ENCODE results near the gene EPOP.
A peak's percentile ranks its signal among the peaks of the same experiment; 100 is the strongest.

Gene EPOP

DNA sequence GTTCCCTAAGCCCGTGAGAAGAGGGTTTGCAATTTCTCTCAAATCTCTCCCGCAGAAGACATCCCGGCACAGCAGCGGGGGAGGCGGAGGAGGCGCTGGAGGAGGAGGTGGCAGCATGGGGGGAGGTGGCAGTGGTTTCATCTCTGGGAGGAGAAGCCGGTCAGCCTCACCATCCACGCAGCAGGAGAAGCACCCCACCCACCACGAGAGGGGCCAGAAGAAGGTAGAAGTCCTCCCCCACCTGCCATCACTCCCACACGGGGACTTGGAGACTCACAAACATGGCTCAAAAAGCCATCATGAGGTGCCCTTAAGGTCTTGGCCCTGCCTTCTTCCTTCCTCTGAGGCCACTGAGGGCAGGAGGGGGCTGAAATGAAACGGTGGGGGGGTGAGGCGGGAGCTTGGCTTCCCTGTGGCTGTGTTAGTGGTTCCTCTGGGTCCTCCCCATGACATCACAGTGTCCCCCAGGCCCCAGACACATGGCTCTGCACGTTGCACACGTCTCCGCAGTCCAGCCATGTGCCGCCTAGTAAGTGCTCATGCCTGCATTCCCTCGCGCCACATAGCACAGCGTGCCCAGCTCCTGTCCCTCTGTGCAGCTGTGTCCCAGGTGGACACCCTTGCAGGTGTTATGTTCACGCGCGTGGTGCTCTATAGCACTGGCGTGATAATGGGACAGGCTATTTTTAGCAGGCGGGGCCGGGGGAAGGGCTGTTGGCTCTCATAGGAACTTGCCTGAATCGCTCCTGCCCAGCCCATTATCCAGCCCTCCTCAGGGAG, 37.2 kb upstream of the EPOP start:
- Histone ChIP-seq H3K27me3 (ENCODE audit: control insufficient read depth in 3 of 3, insufficient read depth in 3 of 3, low read depth in 1 of 3, low read length in 3 of 3) (no peaks in the 10 kb centered on the region), H2BK5ac (ENCODE audit: low read length) (no peak overlapping the region), H3K14ac (ENCODE audit: low read length) (no peak overlapping the region), H3K36me3 (replicated peaks in 1 of 2; ENCODE audit: control insufficient read depth in 2 of 2, insufficient read depth in 2 of 2, low read length in 2 of 2) (peaks cover 11 to 91% of the 10 kb centered on the region in 2 donors), H4K91ac (ENCODE audit: low read depth, low read length, poor library complexity) (no peak overlapping the region), H3K4me1 (ENCODE audit: control insufficient read depth in 2 of 2, insufficient read depth in 1 of 2, low read depth in 1 of 2, low read length in 2 of 2) (peaks cover 0 to 3% of the 10 kb centered on the region in 2 donors), H3K4ac (ENCODE audit: low read length) (no peak overlapping the region), H3K23ac (ENCODE audit: low read depth, low read length, poor library complexity) (no peak overlapping the region), H3K4me2 (ENCODE audit: insufficient read depth, low read length, poor library complexity, severe bottlenecking) (no peak overlapping the region), H3K18ac (ENCODE audit: low read length) (no peak overlapping the region), H2BK120ac (ENCODE audit: low read depth, low read length) (no peak overlapping the region), H2AK5ac (ENCODE audit: low read depth, low read length) (no peak overlapping the region), H3K9ac (ENCODE audit: low read depth, low read length, poor library complexity) (peak overlapping the region; percentile 9), H3K79me1 (ENCODE audit: low read depth, low read length) (no peaks in the 10 kb centered on the region), H2AFZ (ENCODE audit: low read length) (no peak overlapping the region), H3K9me3 (replicated peaks in 1 of 2; ENCODE audit: control insufficient read depth in 2 of 2, insufficient read depth in 1 of 2, low read depth in 1 of 2, low read length in 2 of 2) (no peaks in the 10 kb centered on the region), H4K8ac (ENCODE audit: low read depth, low read length) (no peak overlapping the region), H2BK15ac (ENCODE audit: low read length) (no peak overlapping the region), H3K27ac (replicated peaks; ENCODE audit: low read length) (no peak overlapping the region), H2BK12ac (ENCODE audit: low read length) (no peak overlapping the region), H3K4me3 (ENCODE audit: low read length in 2 of 2) (no peak overlapping the region)
- WGBS, 2 donors (ENCODE audit: extremely low coverage in 2 of 2, insufficient read length in 2 of 2, insufficient replicate concordance in 1 of 2), result no CpG with 5 or more reads among the region's 26 CpGs
- DNase-seq (ENCODE audit: low spot score), result no peak

- no peak overlapping the region for H2BK5ac ChIP-seq (ENCODE audit: low read length)
- no peak overlapping the region for H2BK120ac ChIP-seq (ENCODE audit: low read depth, low read length)
- no peaks in the 10 kb centered on the region for H3K79me1 ChIP-seq (ENCODE audit: low read depth, low read length)
- H3K4ac ChIP-seq (ENCODE audit: low read length), result no peak overlapping the region
- no peak for DNase-seq (ENCODE audit: low spot score)
- no peak overlapping the region for H4K91ac ChIP-seq (ENCODE audit: low read depth, low read length, poor library complexity)
- H2BK15ac ChIP-seq (ENCODE audit: low read length), result no peak overlapping the region
- peaks cover 0 to 8% (median 0%) of the 10 kb centered on the region in 3 experiments for H3K27me3 ChIP-seq (ENCODE audit: control insufficient read depth in 3 of 3, insufficient read depth in 3 of 3, low read depth in 1 of 3, low read length in 3 of 3)
- H3K14ac ChIP-seq (ENCODE audit: low read length), result no peak overlapping the region
- H3K9me3 ChIP-seq (replicated peaks in 1 of 2; ENCODE audit: control insufficient read depth in 2 of 2, insufficient read depth in 1 of 2, low read depth in 1 of 2, low read length in 2 of 2), result no peaks in the 10 kb centered on the region
- H3K18ac ChIP-seq (ENCODE audit: low read length), result no peak overlapping the region
- H3K9ac ChIP-seq (ENCODE audit: low read depth, low read length, poor library complexity), result no peak overlapping the region
- H2AK5ac ChIP-seq (ENCODE audit: low read depth, low read length), result no peak overlapping the region
- H2AFZ ChIP-seq (ENCODE audit: low read length), result no peak overlapping the region
- no peak overlapping the region for H3K27ac ChIP-seq (replicated peaks; ENCODE audit: low read length)
- WGBS, 2 donors (ENCODE audit: extremely low coverage in 2 of 2, insufficient read length in 2 of 2, insufficient replicate concordance in 1 of 2), result no CpG with 5 or more reads among the region's 5 CpGs
- no peak overlapping the region for H3K4me2 ChIP-seq (ENCODE audit: insufficient read depth, low read length, poor library complexity, severe bottlenecking)
- no peak overlapping the region for H3K23ac ChIP-seq (ENCODE audit: low read depth, low read length, poor library complexity)
- no peak overlapping the region for H2BK12ac ChIP-seq (ENCODE audit: low read length)
- H3K4me1 ChIP-seq (ENCODE audit: control insufficient read depth in 2 of 2, insufficient read depth in 1 of 2, low read depth in 1 of 2, low read length in 2 of 2), result peaks cover 8 to 9% of the 10 kb centered on the region in 2 donors
- H4K8ac ChIP-seq (ENCODE audit: low read depth, low read length), result no peak overlapping the region
- H3K4me3 ChIP-seq (ENCODE audit: low read length in 2 of 2), result no peak overlapping the region
- peaks cover 11 to 85% of the 10 kb centered on the region in 2 donors for H3K36me3 ChIP-seq (replicated peaks in 1 of 2; ENCODE audit: control insufficient read depth in 2 of 2, insufficient read depth in 2 of 2, low read length in 2 of 2)
These were observed 36.2 kb upstream of the EPOP start for GRCh38 chr17:38710985-38711384.

GRCh38 chr17:38710604-38710962, 35.8 kb upstream of the EPOP start:
- Histone ChIP-seq H3K4me2 (ENCODE audit: insufficient read depth, low read length, poor library complexity, severe bottlenecking) (no peak overlapping the region), H2AFZ (ENCODE audit: low read length) (no peak overlapping the region), H4K91ac (ENCODE audit: low read depth, low read length, poor library complexity) (no peak overlapping the region), H3K9ac (ENCODE audit: low read depth, low read length, poor library complexity) (no peak overlapping the region), H2BK12ac (ENCODE audit: low read length) (no peak overlapping the region), H3K79me1 (ENCODE audit: low read depth, low read length) (peaks cover 2% of the 10 kb centered on the region), H3K4me3 (ENCODE audit: low read length in 2 of 2) (no peak overlapping the region), H3K36me3 (replicated peaks in 1 of 2; ENCODE audit: control insufficient read depth in 2 of 2, insufficient read depth in 2 of 2, low read length in 2 of 2) (peaks cover 11 to 81% of the 10 kb centered on the region in 2 donors), H3K14ac (ENCODE audit: low read length) (no peak overlapping the region), H2BK5ac (ENCODE audit: low read length) (no peak overlapping the region), H2BK15ac (ENCODE audit: low read length) (no peak overlapping the region), H3K23ac (ENCODE audit: low read depth, low read length, poor library complexity) (no peak overlapping the region), H3K4me1 (ENCODE audit: control insufficient read depth in 2 of 2, insufficient read depth in 1 of 2, low read depth in 1 of 2, low read length in 2 of 2) (peaks cover 8 to 9% of the 10 kb centered on the region in 2 donors), H2AK5ac (ENCODE audit: low read depth, low read length) (no peak overlapping the region), H3K27me3 (ENCODE audit: control insufficient read depth in 3 of 3, insufficient read depth in 3 of 3, low read depth in 1 of 3, low read length in 3 of 3) (peaks cover 0 to 11% (median 0%) of the 10 kb centered on the region in 3 experiments), H3K27ac (replicated peaks; ENCODE audit: low read length) (no peak overlapping the region), H2BK120ac (ENCODE audit: low read depth, low read length) (no peak overlapping the region), H3K4ac (ENCODE audit: low read length) (no peak overlapping the region), H3K9me3 (replicated peaks in 1 of 2; ENCODE audit: control insufficient read depth in 2 of 2, insufficient read depth in 1 of 2, low read depth in 1 of 2, low read length in 2 of 2) (no peaks in the 10 kb centered on the region), H3K18ac (ENCODE audit: low read length) (no peak overlapping the region), H4K8ac (ENCODE audit: low read depth, low read length) (no peak overlapping the region)
- WGBS, 2 donors (ENCODE audit: extremely low coverage in 2 of 2, insufficient read length in 2 of 2, insufficient replicate concordance in 1 of 2), result no CpG with 5 or more reads among the region's 3 CpGs
- no peak for DNase-seq (ENCODE audit: low spot score)

DNA sequence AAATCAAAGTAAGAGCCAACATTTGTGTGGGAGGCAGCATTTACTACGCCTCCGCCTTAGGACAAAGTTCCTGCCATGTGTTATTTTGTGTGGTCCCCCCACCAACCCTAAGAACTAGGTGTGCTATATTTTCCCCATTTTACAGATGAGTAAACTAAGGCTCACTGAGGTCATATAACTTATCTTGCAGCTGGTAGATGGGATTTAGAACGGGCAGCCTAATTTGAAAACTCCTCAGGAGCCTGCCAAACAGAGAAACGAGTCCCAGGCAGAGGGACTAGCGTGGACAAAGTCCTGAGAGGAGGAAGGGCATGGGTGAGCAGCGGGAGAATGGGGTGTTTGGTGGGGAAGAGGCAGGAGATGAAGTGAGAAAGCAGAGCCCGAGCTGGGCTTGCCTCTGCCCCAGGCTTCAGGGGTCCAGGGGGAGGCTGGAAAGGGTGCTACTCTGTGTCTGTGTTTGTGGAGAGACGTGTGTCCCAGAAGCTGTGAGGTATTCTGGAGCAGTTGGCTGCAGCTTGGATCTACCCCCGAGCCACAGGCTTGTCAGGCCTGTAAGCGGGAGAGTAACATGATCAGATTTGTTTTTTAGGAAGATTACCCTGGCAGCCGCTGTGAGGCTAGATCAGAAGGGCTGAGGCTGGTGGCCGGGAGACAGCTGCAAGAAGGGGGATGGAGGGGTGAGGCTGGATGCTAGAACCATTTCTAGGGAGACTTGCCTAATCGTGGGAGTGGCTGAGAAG, 35.3 kb upstream of the EPOP start:
- no peak overlapping the region for H3K4me3 ChIP-seq (ENCODE audit: low read length in 2 of 2)
- no peak overlapping the region for H2AK5ac ChIP-seq (ENCODE audit: low read depth, low read length)
- H3K4ac ChIP-seq (ENCODE audit: low read length), result no peak overlapping the region
- no peak overlapping the region for H2BK12ac ChIP-seq (ENCODE audit: low read length)
- H2BK15ac ChIP-seq (ENCODE audit: low read length), result no peak overlapping the region
- no CpG with 5 or more reads among the region's 13 CpGs for WGBS, 2 donors (ENCODE audit: extremely low coverage in 2 of 2, insufficient read length in 2 of 2, insufficient replicate concordance in 1 of 2)
- no peak overlapping the region for H3K4me2 ChIP-seq (ENCODE audit: insufficient read depth, low read length, poor library complexity, severe bottlenecking)
- H4K8ac ChIP-seq (ENCODE audit: low read depth, low read length), result no peak overlapping the region
- H3K23ac ChIP-seq (ENCODE audit: low read depth, low read length, poor library complexity), result no peak overlapping the region
- H3K4me1 ChIP-seq (ENCODE audit: control insufficient read depth in 2 of 2, insufficient read depth in 1 of 2, low read depth in 1 of 2, low read length in 2 of 2), result peaks cover 8 to 9% of the 10 kb centered on the region in 2 donors
- peaks cover 2% of the 10 kb centered on the region for H3K79me1 ChIP-seq (ENCODE audit: low read depth, low read length)
- no peak for DNase-seq (ENCODE audit: low spot score)
- H3K27me3 ChIP-seq (ENCODE audit: control insufficient read depth in 3 of 3, insufficient read depth in 3 of 3, low read depth in 1 of 3, low read length in 3 of 3), result peaks cover 0 to 11% (median 0%) of the 10 kb centered on the region in 3 experiments
- H3K36me3 ChIP-seq (replicated peaks in 1 of 2; ENCODE audit: control insufficient read depth in 2 of 2, insufficient read depth in 2 of 2, low read length in 2 of 2), result peaks cover 11 to 75% of the 10 kb centered on the region in 2 donors
- H4K91ac ChIP-seq (ENCODE audit: low read depth, low read length, poor library complexity), result no peak overlapping the region
- no peak overlapping the region for H2AFZ ChIP-seq (ENCODE audit: low read length)
- no peak overlapping the region for H2BK5ac ChIP-seq (ENCODE audit: low read length)
- H3K18ac ChIP-seq (ENCODE audit: low read length), result no peak overlapping the region
- H3K9me3 ChIP-seq (replicated peaks in 1 of 2; ENCODE audit: control insufficient read depth in 2 of 2, insufficient read depth in 1 of 2, low read depth in 1 of 2, low read length in 2 of 2), result no peaks in the 10 kb centered on the region
- no peak overlapping the region for H3K27ac ChIP-seq (replicated peaks; ENCODE audit: low read length)
- H3K14ac ChIP-seq (ENCODE audit: low read length), result no peak overlapping the region
- H2BK120ac ChIP-seq (ENCODE audit: low read depth, low read length), result no peak overlapping the region
- no peak overlapping the region for H3K9ac ChIP-seq (ENCODE audit: low read depth, low read length, poor library complexity)
